DMS79 (cell line): Measurements from ENCODE around the gene DBNL.

ENCODE experiments used
- DNase-seq: peaks from one replicate; lab custom pipeline; 2025; lab: John Stamatoyannopoulos, UW

DBNL gene

DNA sequence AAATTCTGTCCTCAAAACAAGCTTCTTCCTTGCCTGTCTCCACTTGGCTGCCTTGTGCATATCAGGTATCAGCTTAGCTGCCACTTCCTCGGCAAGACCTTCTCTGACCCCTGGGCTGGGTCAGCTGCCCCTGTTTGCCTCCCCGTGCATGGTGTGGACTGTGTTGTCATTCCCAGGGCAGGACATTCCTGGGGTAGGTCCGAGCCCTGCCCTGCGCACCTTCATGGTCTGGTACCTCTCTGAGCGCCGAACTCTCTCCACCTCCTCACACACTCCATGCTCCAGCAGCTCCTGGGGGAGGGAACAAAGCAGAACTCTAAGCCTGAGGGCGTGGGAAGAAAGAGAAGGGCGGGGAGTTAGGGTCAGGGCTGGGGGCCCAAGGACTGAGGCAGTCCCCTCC is 34.0 kb downstream of the DBNL start:
- no peak for DNase-seq

DNA sequence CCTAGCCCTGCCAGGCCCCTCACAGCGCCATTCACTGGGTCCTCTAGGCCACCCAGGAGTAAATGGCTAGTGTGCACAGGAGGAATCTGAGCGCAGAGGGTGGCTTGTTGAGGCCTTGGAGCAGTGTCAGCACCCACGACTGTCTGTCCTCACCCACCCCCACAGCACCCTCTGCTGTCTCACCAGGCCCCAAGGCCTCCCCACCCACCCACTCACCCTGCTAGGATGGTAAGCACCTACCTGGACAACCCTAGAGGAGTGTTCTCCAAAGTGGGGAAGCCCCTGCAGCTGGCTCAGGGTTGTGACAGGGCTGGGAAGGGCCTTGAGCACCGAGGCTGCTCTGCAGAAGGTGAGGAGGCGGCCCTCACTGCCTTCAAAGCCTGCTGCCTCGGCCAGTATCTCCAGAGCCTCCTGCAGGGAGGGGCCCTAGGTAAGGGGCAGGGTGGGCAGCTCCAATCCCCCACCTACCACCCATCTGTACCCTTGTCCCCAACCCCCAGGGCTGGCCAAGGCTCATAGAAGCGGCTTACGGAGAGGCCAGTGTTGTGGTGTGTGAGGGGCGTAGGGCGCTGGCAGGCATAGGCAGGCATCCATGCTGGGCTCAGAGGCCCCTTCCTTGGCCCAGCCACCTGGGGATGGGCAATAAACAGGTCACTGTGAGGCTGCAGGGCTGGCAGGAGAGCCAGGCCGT is 35.0 kb downstream of the DBNL start:
- no peak for DNase-seq

DNA sequence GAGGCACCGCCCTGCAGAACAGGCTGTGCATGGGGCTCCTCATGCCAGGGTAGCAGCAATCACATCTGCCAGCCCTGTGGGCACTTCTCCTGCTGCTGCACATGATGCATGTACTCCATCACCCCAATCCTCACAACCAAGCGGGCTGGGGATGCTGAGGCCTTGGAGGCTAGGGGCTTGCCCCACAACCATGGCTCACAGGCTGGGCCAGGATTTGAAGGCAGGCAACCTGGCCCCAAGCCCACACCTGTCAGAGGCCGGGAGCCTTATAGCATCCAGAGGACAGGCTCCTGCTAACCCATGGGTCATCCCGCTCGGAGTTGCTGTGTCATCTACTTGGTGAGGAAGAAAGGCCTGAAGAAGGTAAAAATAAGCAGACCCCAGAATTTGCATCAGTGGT is 35.6 kb downstream of the DBNL start:
- no peak for DNase-seq

DNA sequence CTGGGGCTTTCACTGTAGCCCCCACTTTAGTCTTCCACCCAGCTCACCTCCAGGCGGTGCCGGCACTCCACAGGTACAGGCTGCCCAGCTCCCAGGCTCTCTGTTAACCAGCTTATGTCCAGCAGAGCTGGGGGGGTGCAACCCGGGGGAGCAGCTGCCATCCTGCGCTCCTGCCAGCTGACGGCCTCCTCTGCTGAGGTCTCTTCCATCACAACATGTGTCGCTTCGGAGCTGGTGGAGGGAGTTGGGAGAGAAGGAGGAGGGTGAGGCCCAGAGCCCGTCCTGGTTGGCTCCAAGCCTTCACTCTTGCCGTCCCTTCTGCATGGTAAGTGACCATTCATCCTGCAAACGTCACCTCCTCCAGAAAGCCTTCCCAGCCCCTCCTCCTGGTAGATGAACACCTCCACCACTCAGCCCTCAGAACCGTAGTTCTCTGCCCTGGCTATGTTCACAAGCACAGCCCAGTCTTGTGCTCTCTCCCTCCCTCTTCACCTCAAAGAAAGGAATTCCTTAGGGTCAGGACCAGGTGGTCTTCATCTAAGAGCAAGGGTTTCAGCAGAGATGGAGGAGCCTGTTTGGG is 36.3 kb downstream of the DBNL start:
- no peak for DNase-seq

GRCh38 chr7:44081266-44081748 is 36.8 kb downstream of the DBNL start:
- DNase-seq = no peak

DNA sequence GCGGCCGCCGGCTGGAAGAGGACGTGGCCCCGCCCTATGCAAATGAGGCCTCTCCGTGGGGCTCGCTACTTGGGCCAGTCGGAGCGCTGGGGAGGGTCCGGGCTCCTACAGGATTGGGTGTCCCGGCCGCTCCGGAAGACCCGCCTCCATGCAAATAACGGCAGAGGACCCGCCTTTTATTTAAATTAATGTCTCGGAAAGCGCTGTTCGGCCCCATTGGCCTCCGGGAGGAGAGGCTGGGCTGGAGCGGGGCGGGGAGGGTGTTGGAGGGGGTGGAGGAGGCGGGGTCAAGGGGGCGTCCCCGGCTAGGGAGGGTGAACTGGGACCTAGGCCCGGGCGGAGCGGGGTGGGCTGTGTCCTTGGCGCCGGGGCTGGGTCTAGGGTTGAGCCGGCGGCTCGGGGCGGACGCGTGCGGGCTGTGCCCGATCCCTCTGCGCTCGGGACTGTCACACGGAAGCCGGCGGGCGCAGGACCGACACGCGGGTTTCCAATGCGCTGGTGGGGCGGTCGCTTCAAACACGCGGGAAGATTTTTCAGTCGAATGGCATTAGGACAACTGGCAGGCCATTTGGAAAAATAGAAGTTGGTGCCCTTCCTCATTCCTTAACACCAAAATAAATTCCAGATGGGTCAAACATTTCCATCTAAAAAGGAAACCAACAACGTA is 38.2 kb downstream of the DBNL start:
- peak; percentile 100 for DNase-seq

GRCh38 chr7:44083796-44084195 is 39.3 kb downstream of the DBNL start:
- DNase-seq = no peak

DNA sequence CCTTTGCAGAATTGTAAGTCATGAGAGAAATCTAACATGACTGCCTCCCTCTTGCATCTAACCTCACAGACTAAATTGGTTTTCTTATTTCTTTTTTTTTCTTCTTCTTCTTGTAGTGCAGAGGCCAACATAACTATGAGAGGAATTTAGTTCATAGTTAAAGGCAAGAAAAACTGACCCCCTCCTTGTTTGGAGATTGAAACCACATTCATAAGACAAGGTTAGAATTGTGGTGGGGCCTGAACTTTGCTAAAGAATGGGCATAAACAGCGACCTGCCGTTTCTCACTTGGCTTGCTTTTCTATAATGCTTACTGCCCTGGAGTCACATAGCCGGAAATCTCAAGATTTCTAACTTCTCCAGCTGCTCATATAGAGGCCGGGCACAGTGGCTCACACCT is 40.2 kb downstream of the DBNL start:
- DNase-seq = no peak

GRCh38 chr7:44085546-44085945 is 41.0 kb downstream of the DBNL start:
- no peak for DNase-seq

- no peak for DNase-seq
Observed at GRCh38 chr7:44086627-44087026, 42.1 kb downstream of the DBNL start.

GRCh38 chr7:44087911-44088838 is 43.7 kb downstream of the DBNL start:
- no peak for DNase-seq

DNA sequence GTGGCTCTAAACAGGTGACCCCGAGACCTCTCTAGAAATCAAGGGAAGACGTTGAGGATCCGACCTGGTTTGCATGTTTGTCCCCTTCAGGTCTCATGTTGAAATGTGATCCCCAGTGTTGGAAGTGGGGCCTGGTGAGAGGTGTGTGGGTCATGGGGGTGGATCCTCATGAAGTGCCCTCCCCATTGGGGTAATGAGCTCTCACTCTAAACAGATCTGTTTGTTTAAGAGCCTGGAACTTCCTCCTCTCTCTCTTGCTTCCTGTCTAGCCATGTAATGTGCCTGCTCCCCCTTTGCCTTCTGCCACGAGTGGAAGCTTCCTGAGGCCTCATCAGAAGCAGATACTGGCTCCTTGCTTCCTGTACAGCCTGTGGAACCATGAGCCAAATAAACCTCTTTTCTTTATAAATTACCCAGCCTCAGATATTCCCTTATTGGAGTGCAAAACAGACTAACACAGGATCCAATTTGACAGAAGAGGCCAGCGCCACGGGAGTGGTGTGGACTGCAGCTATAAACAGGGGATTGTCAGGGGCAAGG is 48.7 kb downstream of the DBNL start:
- no peak for DNase-seq

GRCh38 chr7:44094365-44094764 is 49.9 kb downstream of the DBNL start:
- DNase-seq = no peak

- DNase-seq = no peak
Observed at GRCh38 chr7:44094883-44095592, 50.5 kb downstream of the DBNL start.

DNA sequence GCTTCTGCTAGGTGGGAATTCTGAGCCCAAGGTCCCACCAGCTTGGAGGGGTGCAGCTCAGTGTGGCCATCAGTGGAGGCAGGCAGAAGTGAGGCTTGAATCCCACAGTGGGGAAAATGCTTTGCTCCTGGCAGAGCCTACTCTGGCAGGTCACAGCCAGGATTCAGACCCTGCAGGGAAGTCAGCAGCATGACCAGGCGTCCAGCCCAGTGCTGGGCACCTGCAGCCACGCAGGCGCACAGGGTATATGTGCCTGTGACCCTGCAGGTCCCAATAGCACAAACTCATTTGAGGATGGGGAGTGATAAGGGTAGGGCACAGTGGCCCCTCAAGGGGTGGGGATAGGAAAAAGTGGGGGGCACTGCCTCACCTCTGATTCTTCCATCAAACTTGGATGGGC is 51.3 kb downstream of the DBNL start:
- no peak for DNase-seq

DNA sequence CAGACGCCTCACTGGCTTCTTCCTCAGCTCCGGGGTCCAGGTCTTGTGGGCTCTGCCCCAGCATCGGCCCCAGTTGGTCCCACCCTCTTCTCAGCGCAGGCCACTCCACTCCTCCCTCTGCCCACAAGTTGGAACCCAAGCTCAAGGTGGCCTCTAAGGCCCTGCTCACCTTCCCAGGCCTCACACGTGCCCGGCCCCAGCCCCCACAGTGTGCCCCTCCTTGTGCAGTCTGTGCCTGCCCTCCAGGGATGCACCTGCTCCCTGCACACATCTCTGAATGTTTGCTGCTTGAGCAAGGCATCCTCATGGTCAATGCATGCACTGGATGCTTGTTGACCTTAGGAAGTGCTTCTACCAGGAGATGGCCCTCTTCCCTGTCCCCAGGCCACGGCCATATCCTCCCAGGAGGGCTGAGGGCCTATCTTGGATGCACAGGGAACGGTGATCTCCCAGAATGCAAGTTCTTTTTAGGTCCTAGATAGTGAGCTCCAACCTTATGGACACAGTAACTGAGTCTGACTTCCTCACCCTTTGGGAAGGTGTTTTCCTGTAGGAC is 51.9 kb downstream of the DBNL start:
- DNase-seq = no peak

DNA sequence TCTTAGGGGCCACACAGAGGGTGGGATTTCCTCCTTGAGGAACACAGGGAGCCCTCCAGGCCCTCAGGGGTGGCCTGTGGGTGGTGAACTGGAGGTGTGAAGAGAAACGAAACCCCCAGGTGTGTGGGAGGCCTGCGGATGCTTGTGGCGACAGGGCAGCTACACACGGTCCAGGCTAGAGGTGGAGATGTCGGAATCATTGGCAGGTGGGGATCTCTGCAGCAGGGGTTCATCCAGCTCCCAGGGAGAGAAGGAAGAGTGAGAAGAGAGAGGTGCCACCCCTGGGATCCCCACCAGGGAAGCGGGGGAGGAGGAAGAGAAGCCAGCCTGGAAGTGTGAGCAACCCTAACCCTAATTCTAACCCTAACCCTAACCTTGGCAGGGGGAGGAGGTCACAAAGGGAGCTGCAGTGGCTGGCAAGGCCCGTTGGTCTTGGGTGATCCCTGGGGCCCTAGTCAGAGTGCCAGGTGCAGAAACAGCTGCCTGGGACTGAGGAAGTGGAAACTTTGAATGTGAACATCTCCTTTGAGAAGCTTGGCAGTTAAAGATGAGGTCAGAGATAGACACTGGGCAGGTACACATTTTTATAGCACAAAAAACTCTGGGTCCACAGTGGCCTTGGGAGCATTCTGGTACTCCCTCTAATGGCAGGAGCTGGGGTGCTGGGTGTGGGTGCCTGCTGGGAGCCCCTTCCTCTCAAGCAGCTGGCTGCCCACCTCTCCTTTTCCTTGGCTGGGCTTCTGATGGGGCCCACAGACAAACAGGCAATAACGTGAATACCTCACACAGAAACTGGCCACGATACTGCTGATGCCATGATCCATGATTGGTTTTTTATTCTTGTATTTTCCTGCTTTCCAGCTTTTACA is 52.8 kb downstream of the DBNL start:
- DNase-seq = no peak

GRCh38 chr7:44098092-44099068 is 53.9 kb downstream of the DBNL start:
- DNase-seq = no peak

DNA sequence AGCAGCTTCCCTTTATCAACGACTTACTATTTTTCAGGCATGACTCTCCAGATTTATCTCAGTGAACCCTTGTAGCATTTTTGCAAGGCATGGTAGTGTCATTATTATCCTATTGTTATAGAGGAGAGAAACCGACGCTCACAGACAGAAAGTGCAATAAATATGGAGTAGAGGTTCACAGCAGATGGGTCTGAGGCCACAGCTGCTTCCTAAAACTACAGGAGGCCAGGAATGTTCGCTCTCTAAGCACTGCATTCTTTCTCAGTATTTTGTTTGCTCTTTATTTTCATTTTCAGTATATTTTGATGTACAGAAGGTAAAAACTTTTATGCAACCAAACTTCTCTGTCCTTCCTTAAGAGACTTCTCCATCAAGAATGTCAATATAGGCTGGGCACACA is 55.2 kb downstream of the DBNL start:
- DNase-seq = no peak
